SHP77 (cell line): ENCODE data around the gene AMN.

Experiments
- DNase-seq, 2 experiments: peaks; one replicate each; lab custom pipeline; 2025; lab: John Stamatoyannopoulos, UW

The AMN gene

DNA sequence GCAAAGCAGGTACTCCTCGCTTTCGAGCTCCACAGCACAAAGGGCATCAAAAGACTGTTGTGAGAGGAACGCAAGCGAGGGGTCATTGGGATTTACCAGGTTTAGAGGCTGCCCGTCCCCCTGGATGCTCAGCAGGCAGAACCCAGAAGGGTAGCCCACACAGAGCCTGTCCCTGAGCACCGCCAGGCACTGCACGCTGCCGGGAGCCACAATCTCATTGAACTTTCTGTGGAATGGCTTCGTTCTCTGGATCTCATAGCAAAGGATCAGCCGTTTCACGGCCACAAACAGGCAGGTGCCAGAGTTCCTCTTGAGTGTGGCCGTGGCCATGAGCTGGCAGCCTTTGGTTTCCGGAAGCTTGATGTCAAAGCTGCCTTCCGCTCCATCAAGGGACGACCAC lies 21.5 kb downstream of the AMN start:
- DNase-seq = no peak

GRCh38 chr14:102944448-102945330 lies 22.2 kb downstream of the AMN start:
- no peak for DNase-seq

DNA sequence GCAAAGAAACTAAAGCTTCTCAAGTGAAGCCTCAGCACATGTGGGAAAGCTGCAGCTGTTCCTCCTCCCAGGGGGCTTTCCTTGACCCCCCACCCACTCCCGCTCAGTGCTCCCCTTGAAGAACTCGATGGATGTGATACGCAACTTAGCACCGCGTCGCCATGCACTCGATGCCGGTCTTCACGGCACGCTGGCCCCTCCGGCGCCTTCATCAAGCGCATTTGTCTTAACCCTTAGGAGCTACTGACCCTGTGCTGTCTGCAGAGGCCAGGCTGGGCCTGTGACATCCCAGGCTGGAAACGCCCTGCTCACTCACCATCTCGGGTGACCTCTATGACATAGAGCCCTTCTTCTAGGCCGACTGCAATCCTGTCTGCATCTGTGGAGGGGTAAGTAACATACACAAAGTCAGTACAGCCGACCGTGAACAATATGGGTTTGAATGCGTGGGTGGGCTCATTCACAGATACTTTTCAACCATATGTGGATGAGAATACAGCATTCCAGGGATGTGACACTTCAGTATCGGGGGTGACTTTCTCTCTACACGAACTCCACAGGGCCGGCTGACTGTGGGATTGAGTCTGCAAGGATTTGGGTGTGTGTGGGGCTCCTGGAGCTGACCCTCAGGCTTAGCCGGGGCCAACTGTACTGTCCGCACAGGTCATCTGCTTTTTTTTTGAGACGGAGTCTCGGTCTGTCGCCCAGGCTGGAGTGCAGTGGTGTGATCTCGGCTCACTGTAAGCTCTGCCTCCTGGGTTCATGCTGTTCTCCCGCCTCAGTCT lies 23.1 kb downstream of the AMN start:
- no peak for DNase-seq

DNA sequence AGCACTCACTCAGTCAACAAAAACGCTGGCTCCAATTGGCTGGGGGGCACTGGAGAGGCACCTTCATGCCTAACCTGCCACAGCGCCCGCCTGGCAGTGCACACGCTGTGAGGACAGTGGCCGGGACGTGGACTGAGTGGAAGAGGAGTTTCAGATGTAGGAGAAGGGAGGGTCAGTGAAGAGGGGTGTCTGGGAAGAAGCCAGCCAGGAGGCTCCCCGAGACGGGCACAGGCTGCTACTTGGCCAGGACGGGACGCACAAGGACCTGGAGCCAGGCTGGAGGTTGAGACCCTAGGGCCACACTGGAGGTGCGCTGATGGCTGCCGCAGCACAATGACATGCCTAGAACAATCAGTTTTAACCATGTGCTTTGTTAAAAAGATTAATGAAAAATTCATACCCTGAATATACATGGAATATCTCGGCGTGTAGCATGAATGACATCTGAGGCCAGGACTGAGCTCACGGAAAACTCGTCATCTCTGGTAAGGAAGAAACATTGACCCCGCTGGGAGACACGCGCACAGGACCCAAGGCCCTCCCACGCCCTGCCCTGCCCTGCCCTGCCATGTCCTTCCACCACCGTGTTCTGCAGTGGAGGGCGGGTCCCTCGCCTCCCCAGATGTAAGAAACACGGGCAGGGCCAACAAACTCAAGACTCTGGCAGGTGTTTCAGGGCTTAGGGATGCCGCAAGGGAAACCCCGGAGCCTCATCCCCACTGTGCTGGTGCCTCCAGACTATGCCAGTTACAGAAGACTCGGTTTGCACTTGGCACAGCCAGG lies 25.0 kb downstream of the AMN start:
- no peak for DNase-seq

- no peak for DNase-seq
These were observed 26.2 kb downstream of the AMN start for GRCh38 chr14:102948698-102949061.

- DNase-seq = no peak
These were observed 26.8 kb downstream of the AMN start for GRCh38 chr14:102949062-102949800.

GRCh38 chr14:102949801-102950451 lies 27.5 kb downstream of the AMN start:
- peak in 1 of 2 experiments; percentile 49 for DNase-seq

GRCh38 chr14:102951034-102951433 lies 28.6 kb downstream of the AMN start:
- DNase-seq = no peak

GRCh38 chr14:102951799-102952198 lies 29.3 kb downstream of the AMN start:
- no peak for DNase-seq

GRCh38 chr14:102952276-102952675 lies 29.8 kb downstream of the AMN start:
- no peak for DNase-seq

- no peak for DNase-seq
These were observed 30.6 kb downstream of the AMN start for GRCh38 chr14:102953100-102953499.

GRCh38 chr14:102954081-102954789 lies 31.8 kb downstream of the AMN start:
- DNase-seq = no peak

- no peak for DNase-seq
These were observed 33.4 kb downstream of the AMN start for GRCh38 chr14:102955636-102956408.

GRCh38 chr14:102957222-102957621 lies 34.8 kb downstream of the AMN start:
- no peak for DNase-seq

DNA sequence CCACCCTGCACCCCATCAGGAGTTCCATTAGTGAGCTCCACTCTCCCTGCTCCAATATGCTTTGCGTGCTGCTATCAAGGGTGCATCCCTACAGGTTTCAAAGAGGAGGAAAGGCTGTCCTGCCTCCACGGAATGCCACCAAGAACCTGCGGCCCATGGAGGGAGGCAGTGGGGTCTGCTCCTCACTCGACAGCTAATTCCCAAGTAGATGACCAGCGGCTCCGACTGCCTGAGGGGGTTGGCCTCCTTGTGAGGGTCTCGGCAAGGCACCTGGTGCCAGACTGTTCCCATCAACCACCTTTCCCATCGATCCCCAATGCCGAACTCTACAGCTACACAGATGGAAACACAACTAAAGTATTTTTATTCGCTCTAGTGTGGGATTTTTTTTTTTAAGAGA lies 36.0 kb downstream of the AMN start:
- no peak for DNase-seq

DNA sequence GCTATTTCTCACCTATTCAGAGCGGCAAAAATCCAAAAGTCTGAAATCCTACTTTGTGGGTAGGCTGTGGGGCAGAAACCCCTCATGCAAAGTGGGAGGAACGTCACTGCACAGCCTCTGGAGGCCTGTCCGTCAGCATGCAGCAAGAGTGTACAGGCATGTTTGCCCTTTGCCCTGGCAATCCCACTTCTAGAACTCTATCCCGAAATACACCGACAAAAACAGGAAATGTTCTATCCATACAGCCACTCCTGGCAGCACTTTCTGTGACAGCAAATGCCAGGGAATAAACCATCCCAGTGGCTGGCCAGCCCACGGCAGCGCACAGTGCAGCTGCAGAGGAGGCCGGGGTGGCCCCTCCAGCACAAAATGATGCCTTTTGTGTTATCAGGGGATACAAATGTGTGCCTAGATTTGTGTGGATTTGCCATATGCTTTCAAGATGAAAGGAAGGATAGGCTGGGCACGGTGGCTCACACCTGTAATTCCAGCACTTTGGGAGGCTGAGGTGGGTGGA lies 39.7 kb downstream of the AMN start:
- no peak for DNase-seq

- no peak for DNase-seq
These were observed 41.8 kb downstream of the AMN start for GRCh38 chr14:102964152-102964730.

- DNase-seq = no peak
These were observed 42.8 kb downstream of the AMN start for GRCh38 chr14:102965282-102965681.

GRCh38 chr14:102965971-102966655 lies 43.6 kb downstream of the AMN start:
- DNase-seq = no peak
